SU-DHL-6 (cell line): ENCODE measurements around the gene FRMPD2.

Source experiments
- H2AFZ ChIP-seq: fragments of 200-600 bp; sonication (generic); 2 replicates; pipeline ENCODE4 v1.6.1; 2014; ENCODE audit warnings: low read depth, mild to moderate bottlenecking, moderate library complexity, mixed read lengths, antibody characterized with exemption, low read length; ENCODE audit not compliant: severe bottlenecking
- H3F3A ChIP-seq: fragments of 200-600 bp; shearing (Covaris generic); 2 replicates; pipeline ENCODE4 v1.6.0; 2016; ENCODE audit warnings: antibody characterized with exemption, mild to moderate bottlenecking; ENCODE audit not compliant: insufficient read depth
- H3K27ac ChIP-seq: fragments of 200-600 bp; sonication (generic); 2 replicates; pipeline ENCODE4 v1.5.1; 2016; ENCODE audit warnings: low read depth, mild to moderate bottlenecking, low read length, moderate library complexity, mixed read lengths
- H3K27me3 ChIP-seq: fragments of 200-600 bp; sonication (generic), shearing (Covaris generic); 2 replicates; pipeline ENCODE4 v1.6.0; 2014; ENCODE audit warnings: mild to moderate bottlenecking, low read length
- H3K36me3 ChIP-seq: fragments of 200-600 bp; sonication (generic); 2 replicates; pipeline ENCODE4 v1.6.1; 2014; ENCODE audit warnings: mild to moderate bottlenecking, low read length, mixed read lengths
- H3K4me2 ChIP-seq: fragments of 300-600, 200-600 bp; shearing (Covaris generic), sonication (generic); 2 replicates; pipeline ENCODE4 v1.6.0; 2014; ENCODE audit warnings: low read length, low read depth, mild to moderate bottlenecking; ENCODE audit not compliant: poor library complexity, severe bottlenecking
- H3K4me3 ChIP-seq: fragments of 200-600 bp; sonication (generic); 2 replicates; pipeline ENCODE4 v1.5.1; 2014; ENCODE audit warnings: antibody characterized with exemption, low read length, mild to moderate bottlenecking, mixed read lengths; ENCODE audit not compliant: insufficient read depth, poor library complexity, severe bottlenecking
- H3K79me2 ChIP-seq: fragments of 200-600 bp; sonication (generic); 2 replicates; pipeline ENCODE4 v1.6.1; 2014; ENCODE audit warnings: mild to moderate bottlenecking, low read length, moderate library complexity; ENCODE audit not compliant: insufficient read depth
- H3K9ac ChIP-seq: fragments of 200-600 bp; sonication (generic); 2 replicates; pipeline ENCODE4 v1.7.0; 2014; ENCODE audit warnings: mild to moderate bottlenecking, low read length
- H3K9me2 ChIP-seq: fragments of 200-600 bp; sonication (generic); replicated peaks from 2 replicates; pipeline ENCODE4 v1.6.1; 2014; ENCODE audit warnings: low read length; ENCODE audit not compliant: insufficient read depth
- H3K9me3 ChIP-seq: fragments of 200-600 bp; sonication (generic); 2 replicates; pipeline ENCODE4 v1.6.1; 2014; ENCODE audit warnings: low read length, mixed read lengths; ENCODE audit not compliant: insufficient read depth
- H4K20me1 ChIP-seq: fragments of 200-600 bp; sonication (generic); 2 replicates; pipeline ENCODE4 v1.6.1; 2014; ENCODE audit warnings: low read depth, mild to moderate bottlenecking, antibody characterized with exemption, low read length, moderate library complexity, mixed read lengths
- EZH2phosphoT487 ChIP-seq: fragments of 200-600 bp; sonication (generic), shearing (Covaris generic); conservative IDR thresholded peaks from 2 replicates; pipeline ENCODE4 v1.6.1; 2018; ENCODE audit warnings: mild to moderate bottlenecking, antibody characterized with exemption, low read length, moderate library complexity, mixed read lengths
- TF ChIP-seq, protein P1 (sequence below): fragments of 200-600 bp; sonication (generic); IDR thresholded peaks from one replicate; pipeline ENCODE4 v1.5.1; 2017; ENCODE audit warnings: antibody characterized with exemption, mild to moderate bottlenecking, low read length, moderate library complexity; ENCODE audit not compliant: insufficient read depth, poor library complexity, severe bottlenecking

FRMPD2 gene

DNA sequence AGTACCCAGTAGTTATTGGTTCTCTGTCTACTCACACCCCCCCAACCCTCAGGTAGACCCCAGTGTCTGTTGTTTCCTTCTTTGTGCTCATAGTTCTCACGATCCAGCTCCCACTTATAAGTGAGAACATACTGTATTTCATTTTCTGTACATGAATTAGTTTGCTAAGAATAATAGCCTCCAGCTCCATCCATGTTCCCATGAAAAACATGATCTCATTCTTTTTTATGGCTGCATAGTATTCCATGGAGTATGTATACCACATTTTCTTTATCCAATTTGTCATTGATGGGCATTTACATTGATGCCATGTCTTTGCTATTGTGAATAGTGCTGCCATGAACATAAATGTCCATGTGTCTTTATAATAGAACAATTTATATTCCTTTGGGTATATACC, 2.6 kb upstream of the FRMPD2 start:
- no peak overlapping the region for H3K9ac ChIP-seq

DNA sequence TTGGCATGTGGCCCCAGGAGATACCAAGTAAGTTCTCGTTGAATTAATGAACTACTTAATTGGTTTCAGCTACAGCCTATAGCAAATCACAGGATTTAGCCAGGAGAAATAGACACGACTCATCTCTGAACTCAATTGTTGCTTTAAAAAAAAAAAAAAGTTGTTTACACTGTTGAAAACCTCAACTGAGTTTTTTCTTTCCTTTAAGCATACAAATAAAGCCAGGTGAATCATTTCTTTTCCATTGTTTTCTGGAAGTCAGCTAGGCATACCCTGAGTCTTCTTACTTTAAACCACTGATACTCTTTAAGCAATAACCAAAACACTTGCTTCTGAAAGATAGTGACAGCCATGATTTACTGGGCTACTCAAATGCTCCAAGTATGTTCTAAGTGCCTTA, 755 bp downstream of the FRMPD2 start:
- Histone ChIP-seq H3K27ac (no peak overlapping the region), H3K9ac (no peak overlapping the region), H3K79me2 (no peaks in the 10 kb centered on the region), H3K9me3 (no peaks in the 10 kb centered on the region), H3K4me3 (no peak overlapping the region), H3K4me2 (no peak overlapping the region), H3K36me3 (no peaks in the 10 kb centered on the region), H2AFZ (no peak overlapping the region), H3K9me2 (no peaks in the 10 kb centered on the region), H4K20me1 (no peaks in the 10 kb centered on the region), H3F3A (no peaks in the 10 kb centered on the region), H3K27me3 (no peaks in the 10 kb centered on the region)
- TF ChIP-seq EZH2phosphoT487: no peak
- TF ChIP-seq, protein P1, sequence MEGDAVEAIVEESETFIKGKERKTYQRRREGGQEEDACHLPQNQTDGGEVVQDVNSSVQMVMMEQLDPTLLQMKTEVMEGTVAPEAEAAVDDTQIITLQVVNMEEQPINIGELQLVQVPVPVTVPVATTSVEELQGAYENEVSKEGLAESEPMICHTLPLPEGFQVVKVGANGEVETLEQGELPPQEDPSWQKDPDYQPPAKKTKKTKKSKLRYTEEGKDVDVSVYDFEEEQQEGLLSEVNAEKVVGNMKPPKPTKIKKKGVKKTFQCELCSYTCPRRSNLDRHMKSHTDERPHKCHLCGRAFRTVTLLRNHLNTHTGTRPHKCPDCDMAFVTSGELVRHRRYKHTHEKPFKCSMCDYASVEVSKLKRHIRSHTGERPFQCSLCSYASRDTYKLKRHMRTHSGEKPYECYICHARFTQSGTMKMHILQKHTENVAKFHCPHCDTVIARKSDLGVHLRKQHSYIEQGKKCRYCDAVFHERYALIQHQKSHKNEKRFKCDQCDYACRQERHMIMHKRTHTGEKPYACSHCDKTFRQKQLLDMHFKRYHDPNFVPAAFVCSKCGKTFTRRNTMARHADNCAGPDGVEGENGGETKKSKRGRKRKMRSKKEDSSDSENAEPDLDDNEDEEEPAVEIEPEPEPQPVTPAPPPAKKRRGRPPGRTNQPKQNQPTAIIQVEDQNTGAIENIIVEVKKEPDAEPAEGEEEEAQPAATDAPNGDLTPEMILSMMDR: no peak

More for the DNA sequence above, 2.6 kb upstream of the FRMPD2 start:
- no peaks in the 10 kb centered on the region for H3F3A ChIP-seq
- no peak overlapping the region for H3K4me2 ChIP-seq
- H3K9me3 ChIP-seq: no peaks in the 10 kb centered on the region; the same call in 1 of the 2 replicates
- H3K9me2 ChIP-seq: no peaks in the 10 kb centered on the region
- no peaks in the 10 kb centered on the region for H3K27me3 ChIP-seq
- no peak overlapping the region for H3K27ac ChIP-seq
- no peaks in the 10 kb centered on the region for H3K36me3 ChIP-seq
- H3K79me2 ChIP-seq: no peaks in the 10 kb centered on the region
- TF ChIP-seq EZH2phosphoT487: no peak
- TF ChIP-seq, protein P1: no peak
- H2AFZ ChIP-seq: no peak overlapping the region
- H3K4me3 ChIP-seq: no peak overlapping the region
- no peaks in the 10 kb centered on the region for H4K20me1 ChIP-seq

DNA sequence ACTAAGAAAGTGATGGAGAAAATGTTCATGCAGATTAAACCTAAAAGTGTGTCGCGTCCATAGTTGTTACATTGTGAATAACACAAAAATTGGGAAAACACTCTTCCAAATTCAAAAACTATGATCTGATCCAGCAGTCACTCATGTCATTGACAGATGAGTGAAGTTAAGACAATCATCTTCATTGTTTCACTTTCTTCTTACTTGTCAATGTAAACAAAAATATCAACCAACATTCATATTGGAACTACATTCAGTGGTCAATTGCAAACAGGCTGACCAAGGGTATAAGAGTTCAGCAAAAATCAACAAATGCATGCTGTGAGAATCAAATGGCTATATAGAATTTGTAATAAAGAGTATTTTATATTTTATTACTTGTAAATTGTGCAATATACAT, 1.8 kb downstream of the FRMPD2 start:
- Histone ChIP-seq H3K9me3 (no peaks in the 10 kb centered on the region), H3K79me2 (no peaks in the 10 kb centered on the region), H3K9me2 (no peaks in the 10 kb centered on the region), H3K27ac (no peak overlapping the region), H3K27me3 (no peaks in the 10 kb centered on the region), H3K4me3 (no peak overlapping the region), H2AFZ (no peak overlapping the region), H3K36me3 (no peaks in the 10 kb centered on the region), H3K9ac (no peak overlapping the region), H3K4me2 (no peak overlapping the region), H3F3A (no peaks in the 10 kb centered on the region), H4K20me1 (no peaks in the 10 kb centered on the region)
- no peak for TF ChIP-seq EZH2phosphoT487
- TF ChIP-seq, protein P1: no peak
